NK-92 (cell line): ENCODE data around the gene SERPIND1.
"Not testable (repeated sequence)": the region's sequence is repeated elsewhere in the genome, so short reads cannot be mapped to it uniquely, and the experiment has no call there.

Experiments
- DNase-seq: peaks from one replicate; lab custom pipeline; 2025; ENCODE audit not compliant: unreplicated experiment; lab: John Stamatoyannopoulos, UW

The SERPIND1 gene, protein sequence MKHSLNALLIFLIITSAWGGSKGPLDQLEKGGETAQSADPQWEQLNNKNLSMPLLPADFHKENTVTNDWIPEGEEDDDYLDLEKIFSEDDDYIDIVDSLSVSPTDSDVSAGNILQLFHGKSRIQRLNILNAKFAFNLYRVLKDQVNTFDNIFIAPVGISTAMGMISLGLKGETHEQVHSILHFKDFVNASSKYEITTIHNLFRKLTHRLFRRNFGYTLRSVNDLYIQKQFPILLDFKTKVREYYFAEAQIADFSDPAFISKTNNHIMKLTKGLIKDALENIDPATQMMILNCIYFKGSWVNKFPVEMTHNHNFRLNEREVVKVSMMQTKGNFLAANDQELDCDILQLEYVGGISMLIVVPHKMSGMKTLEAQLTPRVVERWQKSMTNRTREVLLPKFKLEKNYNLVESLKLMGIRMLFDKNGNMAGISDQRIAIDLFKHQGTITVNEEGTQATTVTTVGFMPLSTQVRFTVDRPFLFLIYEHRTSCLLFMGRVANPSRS

DNA sequence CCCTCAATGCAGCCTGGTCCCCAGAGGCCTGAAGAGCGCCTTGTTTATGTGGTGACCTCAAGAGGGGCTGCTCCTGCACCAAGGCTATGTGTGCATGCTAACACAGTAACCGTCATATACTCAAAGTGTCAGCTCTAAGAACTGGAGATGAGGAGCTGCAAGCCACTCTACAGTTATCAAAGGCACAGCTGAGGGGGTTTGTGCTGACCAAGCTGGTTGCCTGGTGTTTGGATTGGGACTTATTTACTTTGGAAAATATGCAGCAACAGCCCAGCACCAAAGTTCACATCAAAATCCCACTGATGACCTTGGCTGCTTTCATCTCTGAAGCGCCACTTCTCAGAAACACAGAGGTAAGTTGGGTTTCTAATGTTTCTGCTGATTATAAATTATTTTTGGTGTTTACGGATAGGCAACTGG is at the start of gene SERPIND1:
TSS of gene SERPIND1 (plus strand) at position 321 of the 420 bp plus-strand sequence. CDS start 5,200 bp downstream, outside the sequence.
- no peak for DNase-seq

GRCh38 chr22:20724676-20725454 is 49.0 kb upstream of the SERPIND1 start:
- no peak for DNase-seq

GRCh38 chr22:20725987-20726558 is 47.8 kb upstream of the SERPIND1 start:
- no peak for DNase-seq

DNA sequence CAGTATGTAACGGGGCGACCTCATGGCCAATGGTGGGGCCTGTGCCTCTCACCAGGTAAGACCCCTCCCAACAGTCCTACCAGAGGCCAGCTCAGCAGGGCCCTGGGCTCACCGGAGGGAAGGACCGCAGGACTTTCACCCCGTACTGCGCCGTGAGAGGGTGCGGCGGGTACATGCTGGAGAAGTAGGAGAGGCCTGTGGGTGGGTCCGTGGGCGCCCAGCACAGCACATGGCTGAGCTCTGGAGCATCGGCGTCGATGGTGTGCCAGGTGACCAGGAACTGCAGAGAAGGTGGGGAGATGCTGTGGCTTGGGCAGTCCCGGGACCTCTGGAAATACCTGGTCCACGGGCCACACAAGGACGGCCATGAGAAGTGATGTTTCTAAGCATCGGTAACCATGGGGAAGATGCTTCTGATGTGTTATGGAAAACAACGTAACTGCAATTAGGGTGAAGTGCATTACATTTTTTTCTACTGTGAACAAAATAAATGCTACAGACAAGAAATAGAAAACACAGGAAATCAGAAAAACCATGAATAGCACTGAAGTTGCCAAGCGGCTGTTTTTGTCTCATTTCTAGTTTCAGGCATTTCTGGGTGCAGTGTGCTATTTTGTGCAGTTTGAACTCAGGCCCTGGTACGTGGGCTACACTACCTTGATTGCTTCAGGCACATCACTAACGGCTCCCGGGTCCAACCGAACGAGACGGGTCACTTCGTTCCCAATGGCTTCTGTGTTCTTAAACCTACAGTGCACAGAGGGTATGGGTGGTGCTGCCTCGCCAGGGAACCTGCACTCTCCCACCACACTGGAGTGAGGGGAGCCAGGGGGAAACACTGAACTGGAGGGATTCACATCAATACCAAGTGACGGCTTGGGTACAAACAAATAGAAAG is 46.5 kb upstream of the SERPIND1 start:
- no peak for DNase-seq

GRCh38 chr22:20728523-20729190 is 45.3 kb upstream of the SERPIND1 start:
- no peak for DNase-seq

DNA sequence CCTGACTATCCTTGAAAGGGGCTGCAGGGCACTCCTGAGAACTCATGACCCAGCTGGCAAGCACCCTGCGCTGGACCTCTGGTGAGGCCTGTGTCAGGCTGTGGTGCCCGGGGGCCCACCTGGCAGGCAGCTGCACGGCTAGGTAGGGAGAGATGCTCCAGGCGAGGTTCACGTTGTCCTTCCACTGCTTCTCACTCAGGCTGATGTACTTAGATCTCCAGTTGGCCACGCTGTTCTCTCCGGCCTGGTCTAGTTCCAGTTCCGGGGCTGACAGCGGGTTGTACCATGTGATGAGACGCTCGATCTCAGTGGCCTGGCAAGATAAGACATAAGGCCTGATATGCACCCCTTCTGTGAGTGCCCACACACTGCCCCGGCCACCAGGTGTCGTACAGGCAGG is 44.7 kb upstream of the SERPIND1 start:
- DNase-seq = no peak

DNA sequence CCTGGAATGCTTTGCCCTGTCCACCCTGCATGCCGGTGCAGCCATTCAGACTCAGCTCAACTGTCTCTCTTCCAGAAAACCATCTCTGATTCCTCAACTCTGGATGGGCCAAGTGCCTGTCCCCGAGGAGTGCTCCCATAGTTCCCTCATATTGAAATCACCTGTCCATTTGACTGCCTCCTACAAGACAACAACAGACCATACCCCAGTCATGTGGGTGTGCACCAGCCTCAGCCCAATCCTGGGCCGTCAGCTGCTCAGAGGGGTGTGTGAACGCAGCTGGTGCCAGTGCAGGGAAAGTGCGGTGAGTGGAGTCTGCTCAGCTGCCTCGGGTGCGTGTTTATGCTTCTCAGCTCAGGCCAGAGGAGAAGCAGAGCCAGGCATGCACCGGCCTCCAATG is 41.5 kb upstream of the SERPIND1 start:
- not testable (repeated sequence) for DNase-seq

- not testable (repeated sequence) for DNase-seq
Measured at GRCh38 chr22:20735356-20736162, 38.4 kb upstream of the SERPIND1 start.

GRCh38 chr22:20736891-20737290 is 37.0 kb upstream of the SERPIND1 start:
- not testable (repeated sequence) for DNase-seq

GRCh38 chr22:20738394-20739089 is 35.4 kb upstream of the SERPIND1 start:
- DNase-seq = no peak

GRCh38 chr22:20740222-20740951 is 33.5 kb upstream of the SERPIND1 start:
- DNase-seq = no peak

DNA sequence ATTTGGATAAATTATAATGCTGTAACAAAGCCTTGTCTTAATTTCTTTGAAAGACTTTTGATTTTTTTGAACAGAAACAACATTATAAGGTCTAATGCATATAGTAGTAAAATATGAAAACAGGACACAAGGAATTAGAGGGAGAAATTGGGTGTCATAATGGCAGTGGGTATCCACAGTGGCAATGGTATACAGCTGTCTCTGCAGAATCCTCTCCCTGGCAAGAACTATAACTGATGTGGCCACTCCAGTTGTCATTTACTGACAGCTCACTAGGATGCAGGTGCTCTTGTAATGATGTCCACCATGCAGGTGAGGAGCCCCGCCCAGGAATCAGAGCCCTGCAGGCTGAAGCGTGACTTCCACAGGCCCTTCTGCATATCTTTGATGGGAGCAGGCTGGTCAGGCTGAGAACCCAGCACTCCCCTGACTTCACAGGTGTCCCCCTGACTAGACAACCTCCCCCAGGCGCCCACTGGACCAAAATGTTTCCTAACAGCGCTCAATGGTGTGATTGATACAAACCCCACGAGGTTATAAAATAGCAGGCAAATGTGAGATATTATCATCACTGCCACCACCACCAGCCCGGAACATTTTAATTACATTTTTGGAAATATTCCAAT is 32.8 kb upstream of the SERPIND1 start:
- DNase-seq = no peak

GRCh38 chr22:20741634-20742581 is 32.0 kb upstream of the SERPIND1 start:
- no peak for DNase-seq

- DNase-seq = no peak
Measured at GRCh38 chr22:20742764-20743163, 31.1 kb upstream of the SERPIND1 start.

DNA sequence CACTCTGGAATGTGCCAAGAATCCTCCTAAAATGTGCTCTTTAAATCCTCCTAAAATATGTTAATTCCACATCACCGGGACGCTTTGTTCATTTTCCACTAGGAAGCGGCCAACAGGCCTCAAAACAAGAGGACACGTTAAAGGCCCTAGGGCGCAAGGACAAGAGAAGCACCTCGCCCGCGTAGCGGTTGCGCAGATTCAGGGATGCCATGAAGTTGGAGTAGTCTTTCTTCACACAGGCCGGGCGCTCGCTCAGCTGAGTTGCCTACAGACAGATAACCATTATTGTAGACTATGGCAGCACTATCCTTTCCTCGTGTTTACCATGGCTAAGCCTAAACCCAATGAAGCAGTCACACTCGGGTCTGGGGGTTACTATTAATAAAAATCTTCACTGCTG is 29.5 kb upstream of the SERPIND1 start:
- no peak for DNase-seq

GRCh38 chr22:20745119-20745518 is 28.8 kb upstream of the SERPIND1 start:
- DNase-seq = no peak
